HEK293 (cell line): ENCODE measurements around the gene ZNF554.

Experiments
- CTCF ChIA-PET: fragments of 350-600 bp; formaldehyde crosslinking; extraction: SDS; loops from one replicate; lab custom pipeline; 2021; ENCODE audit warnings: antibody characterized with exemption; lab: Yijun Ruan, JAX
- POLR2A ChIA-PET: fragments of 300-600 bp; formaldehyde crosslinking; extraction: SDS; loops from one replicate; lab custom pipeline; 2020; ENCODE audit warnings: antibody characterized with exemption, inconsistent platforms; lab: Yijun Ruan, JAX
- H3K27ac ChIP-seq: fragments of 200-500 bp; sonication (Bioruptor generic); 2 replicates; pipeline ENCODE4 v1.5.1; 2014; ENCODE audit warnings: low read depth, low read length, control low read depth, inconsistent platforms; ENCODE audit errors: extremely low read depth
- H3K36me3 ChIP-seq, 2 experiments: fragments of 200-500 bp in 1 of 2; sonication (Bioruptor generic) in 1 of 2; 1 replicate in 1 of 2; 2 replicates in 1 of 2; pipeline ENCODE4 v1.5.1; 2014 to 2017; ENCODE audit warnings: inconsistent platforms in 2 of 2, low read length in 2 of 2; ENCODE audit not compliant: control insufficient read depth in 2 of 2, insufficient read depth in 1 of 2
- H3K4me1 ChIP-seq: fragments of 200-500 bp; sonication (Bioruptor generic); 2 replicates; pipeline ENCODE4 v1.5.1; 2014; ENCODE audit warnings: mild to moderate bottlenecking, low read length, inconsistent platforms; ENCODE audit not compliant: control insufficient read depth, insufficient read depth
- H3K4me3 ChIP-seq: 2 replicates; pipeline ENCODE4 v1.5.1; 2011; ENCODE audit warnings: low read depth, mild to moderate bottlenecking, control low read depth, low read length, moderate library complexity
- H3K9me3 ChIP-seq: fragments of 200-500 bp; sonication (Bioruptor generic); 2 replicates; pipeline ENCODE4 v1.5.1; 2014; ENCODE audit warnings: low read depth, low read length, inconsistent platforms; ENCODE audit not compliant: control insufficient read depth, insufficient read depth
- AEBP2 ChIP-seq: fragments of 450-650 bp; formaldehyde crosslinking; IDR thresholded peaks from 2 replicates; pipeline ENCODE4 v1.5.1; 2016; ENCODE audit warnings: missing biosample characterization, missing genetic modification characterization, borderline replicate concordance
- CTCF ChIP-seq: fragments of 450-650 bp; formaldehyde crosslinking; IDR thresholded peaks from 2 replicates; pipeline ENCODE4 v1.5.1; 2016; ENCODE audit warnings: missing biosample characterization, missing genetic modification characterization
- IKZF3 ChIP-seq: fragments of 450-650 bp; IDR thresholded peaks from 2 replicates; pipeline ENCODE4 v1.5.0; 2018; ENCODE audit warnings: missing biosample characterization, mild to moderate bottlenecking, missing genetic modification characterization, moderate library complexity
- KLF10 ChIP-seq: fragments of 450-650 bp; IDR thresholded peaks from 2 replicates; pipeline ENCODE4 v1.5.1; 2018; ENCODE audit warnings: missing biosample characterization, mild to moderate bottlenecking, missing genetic modification characterization
- ZBTB6 ChIP-seq: fragments of 450-650 bp; formaldehyde crosslinking; IDR thresholded peaks from 2 replicates; pipeline ENCODE4 v1.5.1; 2017; ENCODE audit warnings: missing biosample characterization, missing genetic modification characterization
- ZFP41 ChIP-seq: fragments of 450-650 bp; formaldehyde crosslinking; IDR thresholded peaks from 2 replicates; pipeline ENCODE4 v1.5.1; 2016; ENCODE audit warnings: missing biosample characterization, missing genetic modification characterization, borderline replicate concordance
- ZNF114 ChIP-seq: fragments of 450-650 bp; formaldehyde crosslinking; IDR thresholded peaks from 2 replicates; pipeline ENCODE4 v1.5.0; 2017; ENCODE audit warnings: missing biosample characterization, missing genetic modification characterization
- ZNF169 ChIP-seq: fragments of 450-650 bp; formaldehyde crosslinking; IDR thresholded peaks from 2 replicates; pipeline ENCODE4 v1.5.1; 2016; ENCODE audit warnings: missing biosample characterization, missing genetic modification characterization
- ZNF214 ChIP-seq: fragments of 450-650 bp; formaldehyde crosslinking; IDR thresholded peaks from 2 replicates; pipeline ENCODE4 v1.5.1; 2017; ENCODE audit warnings: missing biosample characterization, mild to moderate bottlenecking, missing genetic modification characterization, borderline replicate concordance
- ZNF24 ChIP-seq: fragments of 450-650 bp; formaldehyde crosslinking; IDR thresholded peaks from 2 replicates; pipeline ENCODE4 v1.5.1; 2016; ENCODE audit warnings: missing biosample characterization, missing genetic modification characterization
- ZNF302 ChIP-seq: fragments of 450-650 bp; formaldehyde crosslinking; IDR thresholded peaks from 2 replicates; pipeline ENCODE4 v1.5.1; 2016; ENCODE audit warnings: missing biosample characterization, missing genetic modification characterization, low read depth
- ZNF521 ChIP-seq: fragments of 450-650 bp; formaldehyde crosslinking; IDR thresholded peaks from 2 replicates; pipeline ENCODE4 v1.5.1; 2017; ENCODE audit warnings: missing biosample characterization, mild to moderate bottlenecking, missing genetic modification characterization
- ZNF529 ChIP-seq: fragments of 450-650 bp; formaldehyde crosslinking; IDR thresholded peaks from 2 replicates; pipeline ENCODE4 v1.5.1; 2017; ENCODE audit warnings: missing genetic modification characterization, missing biosample characterization; ENCODE audit not compliant: insufficient replicate concordance
- ZNF548 ChIP-seq: fragments of 450-650 bp; formaldehyde crosslinking; IDR thresholded peaks from 2 replicates; pipeline ENCODE4 v1.5.1; 2016; ENCODE audit warnings: missing biosample characterization, missing genetic modification characterization
- ZNF580 ChIP-seq: fragments of 450-650 bp; formaldehyde crosslinking; IDR thresholded peaks from 2 replicates; pipeline ENCODE4 v1.5.1; 2016; ENCODE audit warnings: missing biosample characterization, missing genetic modification characterization
- ZNF596 ChIP-seq: fragments of 450-650 bp; IDR thresholded peaks from 2 replicates; pipeline ENCODE4 v1.5.0; 2018; ENCODE audit warnings: missing biosample characterization, mild to moderate bottlenecking, missing genetic modification characterization, moderate library complexity
- ZNF600 ChIP-seq: fragments of 450-650 bp; formaldehyde crosslinking; IDR thresholded peaks from 2 replicates; pipeline ENCODE4 v1.5.1; 2016; ENCODE audit warnings: missing biosample characterization, missing genetic modification characterization
- ZNF654 ChIP-seq: fragments of 450-650 bp; formaldehyde crosslinking; IDR thresholded peaks from 2 replicates; pipeline ENCODE4 v1.5.1; 2016; ENCODE audit warnings: low read depth, missing biosample characterization, missing genetic modification characterization
- ZNF660 ChIP-seq: fragments of 450-650 bp; IDR thresholded peaks from 2 replicates; pipeline ENCODE4 v1.5.1; 2018; ENCODE audit warnings: missing biosample characterization, mild to moderate bottlenecking, missing genetic modification characterization
- ZNF704 ChIP-seq: fragments of 450-650 bp; formaldehyde crosslinking; IDR thresholded peaks from 2 replicates; pipeline ENCODE4 v1.5.1; 2016; ENCODE audit warnings: missing biosample characterization, missing genetic modification characterization
- ZSCAN30 ChIP-seq: fragments of 450-650 bp; IDR thresholded peaks from 2 replicates; pipeline ENCODE4 v1.5.1; 2018; ENCODE audit warnings: missing biosample characterization, mild to moderate bottlenecking, missing genetic modification characterization, moderate library complexity
- TF ChIP-seq, protein P1 (sequence below): fragments of 450-650 bp; formaldehyde crosslinking; conservative IDR thresholded peaks from 2 replicates; pipeline ENCODE4 v1.5.1; 2016; ENCODE audit warnings: low read depth, missing biosample characterization, missing genetic modification characterization
- TF ChIP-seq, protein P2 (sequence below): fragments of 450-650 bp; formaldehyde crosslinking; IDR thresholded peaks from 2 replicates; pipeline ENCODE4 v1.5.1; 2017; ENCODE audit warnings: missing biosample characterization, missing genetic modification characterization

The ZNF554 gene

DNA sequence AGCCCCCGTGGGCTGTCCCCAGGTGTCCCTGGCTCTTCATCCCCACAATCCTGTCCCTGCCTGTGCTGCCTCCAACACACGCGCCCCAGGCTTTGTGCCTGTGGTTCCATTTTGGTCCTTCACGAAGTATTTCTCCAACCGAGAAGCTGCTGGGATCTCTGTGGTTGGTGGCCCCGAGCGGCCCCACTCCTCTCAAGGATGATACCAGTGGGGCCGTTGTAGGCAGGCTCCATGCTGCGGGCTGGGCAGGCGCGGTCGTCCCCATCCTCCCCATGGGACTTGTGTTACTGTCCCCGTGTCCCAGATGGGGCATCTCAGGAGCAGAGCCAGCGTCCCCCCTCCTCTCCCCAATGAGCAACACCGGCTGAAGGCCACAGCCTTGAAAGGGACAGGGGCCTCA is 3.7 kb upstream of the ZNF554 start (continued):
- TF ChIP-seq ZNF580 (tag by site-specific recombination): no peak
- TF ChIP-seq ZNF24 (tag by site-specific recombination): no peak
- TF ChIP-seq ZNF600 (tag by site-specific recombination): no peak
- TF ChIP-seq ZNF214: no peak
- TF ChIP-seq ZNF114 (tag by site-specific recombination): no peak
- TF ChIP-seq ZNF654: no peak

GRCh38 chr19:2816641-2817040 is 3.0 kb upstream of the ZNF554 start:
- Histone ChIP-seq H3K27ac (peak overlapping the region; percentile 24; the same call in 1 of the 2 replicates), H3K9me3 (no peaks in the 10 kb centered on the region), H3K36me3 (peaks cover 0 to 29% of the 10 kb centered on the region in 2 experiments; a peak in 2 of 3 replicates), H3K4me3 (no peak overlapping the region), H3K4me1 (no peaks in the 10 kb centered on the region)
- ChIA-PET CTCF (no interaction called here), POLR2A (no interaction called here)
- TF ChIP-seq ZNF596 (tag by site-specific recombination) (no peak), ZNF704 (no peak), ZSCAN30 (no peak), ZNF302 (tag by site-specific recombination) (no peak), IKZF3 (tag by site-specific recombination) (0 out of 2 replicates have a peak, but pooled peaks have one; percentile 15), KLF10 (tag by site-specific recombination) (no peak), ZFP41 (tag by site-specific recombination) (no peak), ZNF529 (tag by site-specific recombination) (no peak), ZNF660 (tag by site-specific recombination) (no peak), ZNF600 (tag by site-specific recombination) (peak; percentile 17; the same call in 1 of the 2 replicates), CTCF (no peak), ZNF521 (tag by site-specific recombination) (no peak), AEBP2 (tag by site-specific recombination) (no peak), ZNF169 (no peak), ZNF548 (tag by site-specific recombination) (no peak), ZBTB6 (tag by site-specific recombination) (no peak)
- TF ChIP-seq, protein P1, sequence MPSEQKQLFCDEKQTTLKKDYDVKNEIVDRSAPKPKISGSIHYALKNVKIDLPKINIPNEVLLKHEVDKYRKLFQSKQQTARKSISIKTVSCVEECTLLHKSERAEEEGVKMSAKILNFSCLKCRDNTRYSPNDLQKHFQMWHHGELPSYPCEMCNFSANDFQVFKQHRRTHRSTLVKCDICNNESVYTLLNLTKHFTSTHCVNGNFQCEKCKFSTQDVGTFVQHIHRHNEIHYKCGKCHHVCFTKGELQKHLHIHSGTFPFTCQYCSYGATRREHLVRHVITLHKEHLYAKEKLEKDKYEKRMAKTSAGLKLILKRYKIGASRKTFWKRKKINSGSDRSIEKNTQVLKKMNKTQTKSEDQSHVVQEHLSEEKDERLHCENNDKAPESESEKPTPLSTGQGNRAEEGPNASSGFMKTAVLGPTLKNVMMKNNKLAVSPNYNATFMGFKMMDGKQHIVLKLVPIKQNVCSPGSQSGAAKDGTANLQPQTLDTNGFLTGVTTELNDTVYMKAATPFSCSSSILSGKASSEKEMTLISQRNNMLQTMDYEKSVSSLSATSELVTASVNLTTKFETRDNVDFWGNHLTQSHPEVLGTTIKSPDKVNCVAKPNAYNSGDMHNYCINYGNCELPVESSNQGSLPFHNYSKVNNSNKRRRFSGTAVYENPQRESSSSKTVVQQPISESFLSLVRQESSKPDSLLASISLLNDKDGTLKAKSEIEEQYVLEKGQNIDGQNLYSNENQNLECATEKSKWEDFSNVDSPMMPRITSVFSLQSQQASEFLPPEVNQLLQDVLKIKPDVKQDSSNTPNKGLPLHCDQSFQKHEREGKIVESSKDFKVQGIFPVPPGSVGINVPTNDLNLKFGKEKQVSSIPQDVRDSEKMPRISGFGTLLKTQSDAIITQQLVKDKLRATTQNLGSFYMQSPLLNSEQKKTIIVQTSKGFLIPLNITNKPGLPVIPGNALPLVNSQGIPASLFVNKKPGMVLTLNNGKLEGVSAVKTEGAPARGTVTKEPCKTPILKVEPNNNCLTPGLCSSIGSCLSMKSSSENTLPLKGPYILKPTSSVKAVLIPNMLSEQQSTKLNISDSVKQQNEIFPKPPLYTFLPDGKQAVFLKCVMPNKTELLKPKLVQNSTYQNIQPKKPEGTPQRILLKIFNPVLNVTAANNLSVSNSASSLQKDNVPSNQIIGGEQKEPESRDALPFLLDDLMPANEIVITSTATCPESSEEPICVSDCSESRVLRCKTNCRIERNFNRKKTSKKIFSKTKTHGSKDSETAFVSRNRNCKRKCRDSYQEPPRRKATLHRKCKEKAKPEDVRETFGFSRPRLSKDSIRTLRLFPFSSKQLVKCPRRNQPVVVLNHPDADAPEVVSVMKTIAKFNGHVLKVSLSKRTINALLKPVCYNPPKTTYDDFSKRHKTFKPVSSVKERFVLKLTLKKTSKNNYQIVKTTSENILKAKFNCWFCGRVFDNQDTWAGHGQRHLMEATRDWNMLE: no peak
- TF ChIP-seq, protein P2, sequence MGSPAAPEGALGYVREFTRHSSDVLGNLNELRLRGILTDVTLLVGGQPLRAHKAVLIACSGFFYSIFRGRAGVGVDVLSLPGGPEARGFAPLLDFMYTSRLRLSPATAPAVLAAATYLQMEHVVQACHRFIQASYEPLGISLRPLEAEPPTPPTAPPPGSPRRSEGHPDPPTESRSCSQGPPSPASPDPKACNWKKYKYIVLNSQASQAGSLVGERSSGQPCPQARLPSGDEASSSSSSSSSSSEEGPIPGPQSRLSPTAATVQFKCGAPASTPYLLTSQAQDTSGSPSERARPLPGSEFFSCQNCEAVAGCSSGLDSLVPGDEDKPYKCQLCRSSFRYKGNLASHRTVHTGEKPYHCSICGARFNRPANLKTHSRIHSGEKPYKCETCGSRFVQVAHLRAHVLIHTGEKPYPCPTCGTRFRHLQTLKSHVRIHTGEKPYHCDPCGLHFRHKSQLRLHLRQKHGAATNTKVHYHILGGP: no peak
